Esophagus squamous epithelium (tissue), 5 donors: Measurements from ENCODE around the gene RAPGEF1. TPM values are rescaled to one million over a fixed set of nuclear protein-coding genes. Genes with fewer than 3 reads are reported as not detected.
"Not testable (repeated sequence)": the region's sequence is repeated elsewhere in the genome, so short reads cannot be mapped to it uniquely, and the experiment has no call there.

ENCODE experiments used
- DNase-seq: peaks from one replicate; lab custom pipeline; 2025; lab: John Stamatoyannopoulos, UW
- H3K27ac ChIP-seq, 4 donors: fragments of 200-600 bp; sonication (generic); one replicate each; pipeline ENCODE4 v1.5.1; 2016 to 2019; ENCODE audit warnings: mild to moderate bottlenecking in 1 of 4
- H3K27me3 ChIP-seq, 4 donors: fragments of 200-600 bp; sonication (generic); 1 replicate in 3 of 4; 2 replicates in 1 of 4; pipeline versions ENCODE4 v1.5.1 to v1.6.0; 2017 to 2021; ENCODE audit warnings: antibody characterized with exemption in 1 of 4
- H3K36me3 ChIP-seq, 3 donors: fragments of 200-600 bp; sonication (generic); one replicate each; pipeline ENCODE4 v1.5.1; 2016 to 2019
- H3K4me1 ChIP-seq, 3 donors: fragments of 200-600 bp; sonication (generic); one replicate each; pipeline ENCODE4 v1.5.1; 2017 to 2019
- H3K4me3 ChIP-seq, 4 donors: fragments of 200-600 bp; sonication (generic); 1 replicate in 3 of 4; 2 replicates in 1 of 4; pipeline ENCODE4 v1.5.1; 2016 to 2019; ENCODE audit warnings: mild to moderate bottlenecking in 2 of 4, moderate library complexity in 1 of 4
- H3K9me3 ChIP-seq, 3 donors: fragments of 200-600 bp; sonication (generic); one replicate each; pipeline ENCODE4 v1.5.1; 2016 to 2019
- POLR2A ChIP-seq, 4 donors: fragments of 450-650 bp; IDR thresholded peaks; one replicate each; pipeline ENCODE4 v1.6.1; 2017; ENCODE audit warnings: antibody characterized with exemption in 4 of 4, mild to moderate bottlenecking in 4 of 4, moderate library complexity in 3 of 4
- WGBS, 2 donors: methylation state at CpG; one replicate each; pipeline ENCODE4 v1.1.5; 2018; 5-methylcytosine and 5-hydroxymethylcytosine counted together
- intact Hi-C: fragments of 100-400 bp; cut with DNase I; formaldehyde crosslinking; loops from one replicate; pipeline ENCODE4 v1.15.0; 2022
- total RNA-seq, 4 donors: library from RNA; depleted of rRNA; stranded (reverse); fragments of >200 nt; gene quantifications; one replicate each; pipeline ENCODE4 v1.1.0, GENCODE V29; 2016
- TF ChIP-seq, protein P1 (sequence below), 6 experiments: fragments of 450-650 bp in 4 of 6; fragments of 200-600 bp in 2 of 6; sonication (generic) in 2 of 6; IDR thresholded peaks; one replicate each; pipeline ENCODE4 v1.5.1; 2016 to 2019; ENCODE audit warnings: antibody characterized with exemption in 6 of 6, mild to moderate bottlenecking in 4 of 6, moderate library complexity in 4 of 6
- donor health status: DM: yes; HTN: yes; CAD: no.

RAPGEF1 gene
- total RNA-seq, 4 donors from 2014 or later, result 12.2 to 40.4 (median 19.0) TPM

DNA sequence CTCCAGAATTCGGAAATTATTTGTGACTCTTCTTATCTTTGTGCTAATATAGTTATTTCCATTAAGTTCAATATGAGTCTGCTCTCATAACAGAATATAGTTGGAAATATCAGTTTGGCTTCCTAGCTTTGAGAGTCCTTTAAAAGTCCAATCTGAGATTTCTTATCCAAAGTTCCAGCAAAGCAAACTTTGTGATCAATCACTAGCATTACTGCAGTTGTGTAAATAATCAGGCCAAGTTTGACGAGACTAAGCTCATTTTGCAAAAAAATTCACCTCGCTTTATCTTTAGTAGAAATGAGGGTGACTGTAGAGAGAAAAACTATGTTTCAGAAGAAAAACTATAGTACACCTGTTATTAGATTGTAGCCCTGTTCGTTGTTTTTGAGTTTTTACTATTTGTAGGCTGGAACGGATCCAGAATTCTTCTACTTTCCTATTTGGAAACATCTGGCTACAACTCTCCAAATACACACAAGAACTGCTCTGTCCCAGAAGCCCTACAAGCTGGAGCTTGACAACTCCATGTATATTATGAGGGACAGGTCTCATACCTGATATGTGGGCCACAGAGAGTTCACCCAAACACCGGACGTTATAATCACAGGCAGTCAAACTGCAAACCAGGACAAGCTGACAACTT lies 47.8 kb downstream of the RAPGEF1 start:
- Histone ChIP-seq H3K27me3 (no peaks in the 10 kb centered on the region), H3K9me3 (no peaks in the 10 kb centered on the region), H3K36me3 (no peaks in the 10 kb centered on the region), H3K27ac (peak overlapping the region; percentile 43 to 62 (median 56)), H3K4me1 (peaks cover 6 to 48% (median 19%) of the 10 kb centered on the region in 3 donors), H3K4me3 (no peak overlapping the region)
- TF ChIP-seq, protein P1, sequence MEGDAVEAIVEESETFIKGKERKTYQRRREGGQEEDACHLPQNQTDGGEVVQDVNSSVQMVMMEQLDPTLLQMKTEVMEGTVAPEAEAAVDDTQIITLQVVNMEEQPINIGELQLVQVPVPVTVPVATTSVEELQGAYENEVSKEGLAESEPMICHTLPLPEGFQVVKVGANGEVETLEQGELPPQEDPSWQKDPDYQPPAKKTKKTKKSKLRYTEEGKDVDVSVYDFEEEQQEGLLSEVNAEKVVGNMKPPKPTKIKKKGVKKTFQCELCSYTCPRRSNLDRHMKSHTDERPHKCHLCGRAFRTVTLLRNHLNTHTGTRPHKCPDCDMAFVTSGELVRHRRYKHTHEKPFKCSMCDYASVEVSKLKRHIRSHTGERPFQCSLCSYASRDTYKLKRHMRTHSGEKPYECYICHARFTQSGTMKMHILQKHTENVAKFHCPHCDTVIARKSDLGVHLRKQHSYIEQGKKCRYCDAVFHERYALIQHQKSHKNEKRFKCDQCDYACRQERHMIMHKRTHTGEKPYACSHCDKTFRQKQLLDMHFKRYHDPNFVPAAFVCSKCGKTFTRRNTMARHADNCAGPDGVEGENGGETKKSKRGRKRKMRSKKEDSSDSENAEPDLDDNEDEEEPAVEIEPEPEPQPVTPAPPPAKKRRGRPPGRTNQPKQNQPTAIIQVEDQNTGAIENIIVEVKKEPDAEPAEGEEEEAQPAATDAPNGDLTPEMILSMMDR (IDR thresholded peaks at IDR 0.05), result no peak
- TF ChIP-seq POLR2A (IDR thresholded peaks at IDR 0.05), result no peak
- intact Hi-C loops, result no loop called here
- no peak for DNase-seq
- 50 to 55% methylated on average over 7 of the region's 7 CpGs for WGBS, 2 donors

GRCh38 chr9:131690941-131691573 lies 48.8 kb downstream of the RAPGEF1 start:
- Histone ChIP-seq H3K9me3 (no peaks in the 10 kb centered on the region), H3K27ac (no peak overlapping the region), H3K4me1 (peaks cover 6 to 42% (median 16%) of the 10 kb centered on the region in 3 donors), H3K4me3 (no peak overlapping the region), H3K36me3 (no peaks in the 10 kb centered on the region), H3K27me3 (no peaks in the 10 kb centered on the region)
- intact Hi-C loops, result no loop called here
- 71 to 85% methylated on average over 3 of the region's 3 CpGs for WGBS, 2 donors
- TF ChIP-seq POLR2A (IDR thresholded peaks at IDR 0.05), result no peak
- TF ChIP-seq, protein P1 (IDR thresholded peaks at IDR 0.05), result no peak
- DNase-seq, result no peak

GRCh38 chr9:131690462-131690861 lies 49.4 kb downstream of the RAPGEF1 start:
- TF ChIP-seq POLR2A (IDR thresholded peaks at IDR 0.05), result no peak
- Histone ChIP-seq H3K27ac (peak overlapping the region in 1 of 4 donors; percentile 18), H3K27me3 (no peaks in the 10 kb centered on the region), H3K4me3 (no peak overlapping the region), H3K36me3 (no peaks in the 10 kb centered on the region), H3K9me3 (no peaks in the 10 kb centered on the region), H3K4me1 (peaks cover 6 to 37% (median 16%) of the 10 kb centered on the region in 3 donors)
- intact Hi-C loops, result no loop called here
- WGBS, 2 donors, result 57 to 80% methylated on average over 3 of the region's 3 CpGs
- DNase-seq, result no peak

DNA sequence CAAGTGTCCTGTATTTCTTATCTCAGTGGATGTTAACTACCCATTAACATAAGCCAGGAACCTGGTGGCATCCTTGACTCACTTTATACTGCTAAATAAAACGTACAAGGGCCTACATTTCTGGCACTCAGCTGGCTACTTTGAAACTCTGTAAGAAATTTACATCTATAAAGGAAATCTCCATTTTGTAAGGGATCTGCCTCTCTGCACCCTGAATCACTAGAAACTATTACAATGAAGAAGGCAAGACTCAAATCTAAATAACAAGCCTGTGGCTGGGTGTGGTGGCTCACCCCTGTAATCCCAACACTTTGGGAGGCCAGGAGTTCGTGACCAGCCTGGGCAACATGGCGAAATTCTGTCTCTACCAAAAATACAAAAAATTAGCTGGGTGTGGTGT lies 51.5 kb downstream of the RAPGEF1 start:
- no peak overlapping the region for H3K4me3 ChIP-seq

GRCh38 chr9:131685753-131686706 lies 53.8 kb downstream of the RAPGEF1 start:
- intact Hi-C loops, result no loop called here
- Histone ChIP-seq H3K4me1 (peaks cover 0 to 9% (median 0%) of the 10 kb centered on the region in 3 donors), H3K36me3 (no peaks in the 10 kb centered on the region), H3K27me3 (no peaks in the 10 kb centered on the region), H3K4me3 (no peak overlapping the region), H3K27ac (no peak overlapping the region), H3K9me3 (no peaks in the 10 kb centered on the region)
- WGBS, 2 donors, result 86 to 94% methylated on average over 11 to 14 of the region's 15 CpGs
- TF ChIP-seq POLR2A (IDR thresholded peaks at IDR 0.05), result no peak
- TF ChIP-seq, protein P1 (IDR thresholded peaks at IDR 0.05), result no peak
- DNase-seq, result no peak

More for the DNA sequence above, 51.5 kb downstream of the RAPGEF1 start:
- Histone ChIP-seq H3K36me3 (no peaks in the 10 kb centered on the region), H3K27ac (no peak overlapping the region), H3K9me3 (no peaks in the 10 kb centered on the region), H3K4me1 (peaks cover 6 to 27% (median 16%) of the 10 kb centered on the region in 3 donors), H3K27me3 (no peaks in the 10 kb centered on the region)
- intact Hi-C loops, result no loop called here
- no peak for DNase-seq
- no peak for TF ChIP-seq POLR2A (IDR thresholded peaks at IDR 0.05)
- TF ChIP-seq, protein P1 (IDR thresholded peaks at IDR 0.05), result no peak
- 92 to 97% methylated on average over 3 of the region's 3 CpGs for WGBS, 2 donors

DNA sequence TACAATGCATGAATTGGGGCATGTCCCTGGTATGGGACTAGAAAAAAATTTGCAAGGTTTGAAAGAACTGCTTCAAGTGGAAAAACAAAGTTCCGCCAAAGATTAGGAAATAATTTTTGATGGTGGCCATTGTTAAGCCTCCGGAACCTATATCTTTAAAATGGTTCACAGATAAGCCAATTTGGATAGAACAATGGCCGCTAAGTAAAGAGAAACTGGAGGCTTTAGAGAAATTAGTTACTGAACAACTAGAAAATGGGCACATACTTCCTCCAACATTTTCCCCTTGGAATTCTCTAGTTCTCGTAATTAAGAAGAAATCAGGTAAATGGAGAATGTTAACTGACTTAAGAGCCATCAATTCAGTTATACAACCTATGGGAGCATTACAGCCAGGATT lies 56.8 kb downstream of the RAPGEF1 start:
- H3K9me3 ChIP-seq, DNase-seq, intact Hi-C loops, H3K27ac ChIP-seq, H3K4me3 ChIP-seq, H3K36me3 ChIP-seq, H3K27me3 ChIP-seq: not testable (repeated sequence)
- WGBS, 2 donors, result 92 to 99% methylated on average over 4 of the region's 4 CpGs
- H3K4me1 ChIP-seq, result peaks cover 15 to 32% (median 17%) of the 10 kb centered on the region in 3 donors
